ENCODE measurements around the gene FCHSD1.

DNA sequence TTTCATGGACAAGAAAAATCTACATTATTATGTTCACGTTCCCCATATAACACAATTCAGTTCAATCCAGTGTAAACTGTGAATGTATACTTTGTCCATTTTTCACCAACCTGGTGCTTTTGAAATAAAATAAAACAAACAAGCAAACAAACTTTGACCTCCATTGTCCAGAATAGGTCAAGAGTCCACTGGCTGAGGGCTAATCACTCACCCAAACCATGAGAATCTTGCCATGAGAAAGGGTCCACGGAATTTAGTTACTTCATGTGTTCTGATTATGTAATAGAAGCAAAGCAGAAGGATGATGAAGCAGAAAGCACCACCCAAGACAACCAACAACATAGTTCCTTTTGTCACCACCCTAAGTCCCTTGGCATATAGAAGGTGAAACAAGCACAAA, 61.1 kb downstream of the FCHSD1 start:
- TF ChIP-seq, protein P1, sequence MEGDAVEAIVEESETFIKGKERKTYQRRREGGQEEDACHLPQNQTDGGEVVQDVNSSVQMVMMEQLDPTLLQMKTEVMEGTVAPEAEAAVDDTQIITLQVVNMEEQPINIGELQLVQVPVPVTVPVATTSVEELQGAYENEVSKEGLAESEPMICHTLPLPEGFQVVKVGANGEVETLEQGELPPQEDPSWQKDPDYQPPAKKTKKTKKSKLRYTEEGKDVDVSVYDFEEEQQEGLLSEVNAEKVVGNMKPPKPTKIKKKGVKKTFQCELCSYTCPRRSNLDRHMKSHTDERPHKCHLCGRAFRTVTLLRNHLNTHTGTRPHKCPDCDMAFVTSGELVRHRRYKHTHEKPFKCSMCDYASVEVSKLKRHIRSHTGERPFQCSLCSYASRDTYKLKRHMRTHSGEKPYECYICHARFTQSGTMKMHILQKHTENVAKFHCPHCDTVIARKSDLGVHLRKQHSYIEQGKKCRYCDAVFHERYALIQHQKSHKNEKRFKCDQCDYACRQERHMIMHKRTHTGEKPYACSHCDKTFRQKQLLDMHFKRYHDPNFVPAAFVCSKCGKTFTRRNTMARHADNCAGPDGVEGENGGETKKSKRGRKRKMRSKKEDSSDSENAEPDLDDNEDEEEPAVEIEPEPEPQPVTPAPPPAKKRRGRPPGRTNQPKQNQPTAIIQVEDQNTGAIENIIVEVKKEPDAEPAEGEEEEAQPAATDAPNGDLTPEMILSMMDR (IDR thresholded peaks at IDR 0.05) = no peak
- TF ChIP-seq POLR2AphosphoS5 (IDR thresholded peaks at IDR 0.05) (no peak), POLR2A (IDR thresholded peaks at IDR 0.05) (no peak), EP300 (IDR thresholded peaks at IDR 0.05) (no peak)

Data from upper lobe of left lung (tissue), 4 donors.